ENCODE results near the gene NEBL. TPM values are rescaled to one million over a fixed set of nuclear protein-coding genes. Genes with fewer than 3 reads are reported as not detected.

NEBL gene
- total RNA-seq, 1 experiment from 2014 or later = 32.3 TPM

DNA sequence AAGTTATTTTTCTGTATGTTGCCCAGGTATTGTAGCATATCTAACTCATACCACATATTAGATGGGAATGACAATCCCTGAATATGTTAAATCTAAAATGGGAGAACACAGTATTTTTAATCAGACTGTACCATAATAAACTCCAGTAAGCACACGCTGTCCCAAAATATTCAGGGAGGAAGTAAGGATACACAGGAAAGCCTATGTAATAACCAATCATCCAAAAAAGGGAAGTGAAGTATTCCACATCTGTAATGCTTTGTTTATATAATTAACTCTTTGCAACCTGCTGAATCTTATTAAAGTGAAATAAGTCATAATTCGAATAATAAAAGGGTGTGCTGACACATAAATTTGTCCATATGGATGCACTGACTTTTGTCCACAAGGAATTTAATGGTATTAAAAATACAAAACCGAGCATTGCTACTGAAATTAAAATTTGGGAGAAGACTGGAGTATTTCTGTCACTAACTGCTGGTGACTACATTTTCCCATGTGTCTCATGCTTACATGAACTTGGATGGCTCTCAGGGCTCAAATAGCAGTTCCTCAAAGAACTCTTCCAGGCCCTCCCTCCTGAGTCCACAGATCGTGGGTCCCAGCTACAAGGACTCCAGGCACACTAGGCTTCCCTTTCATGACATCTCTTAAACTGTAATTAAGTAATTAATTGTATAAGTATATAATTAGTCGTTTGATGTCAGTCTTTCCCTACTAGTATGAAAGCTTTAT is 120.6 kb downstream of the NEBL start:
- intact Hi-C loops (cut with micrococcal nuclease; ENCODE audit: unreplicated experiment) = no loop called here
- Histone ChIP-seq H3K4me1 (ENCODE audit: control insufficient read depth, insufficient read depth, low read length) (no peaks in the 10 kb centered on the region), H3K4me3 (ENCODE audit: low read depth in 2 of 2, low read length in 2 of 2) (no peak overlapping the region), H3K9me3 (ENCODE audit: control insufficient read depth, insufficient read depth, low read depth, low read length) (no peaks in the 10 kb centered on the region), H3K36me3 (ENCODE audit: control insufficient read depth, insufficient read depth, low read length) (no peaks in the 10 kb centered on the region), H3K27me3 (ENCODE audit: control insufficient read depth, insufficient read depth, low read length) (peaks cover 2% of the 10 kb centered on the region; the same call in 1 of the 2 replicates), H3K27ac (ENCODE audit: low read length) (no peak overlapping the region)
- DNase-seq (ENCODE audit: low read depth, low spot score) (no peak), ATAC-seq (no peak)
- TF ChIP-seq SIN3A (IDR thresholded peaks at IDR 0.05; ENCODE audit: borderline replicate concordance, insufficient read depth, low read depth, low read length) = no peak
- TF ChIP-seq, protein P1, sequence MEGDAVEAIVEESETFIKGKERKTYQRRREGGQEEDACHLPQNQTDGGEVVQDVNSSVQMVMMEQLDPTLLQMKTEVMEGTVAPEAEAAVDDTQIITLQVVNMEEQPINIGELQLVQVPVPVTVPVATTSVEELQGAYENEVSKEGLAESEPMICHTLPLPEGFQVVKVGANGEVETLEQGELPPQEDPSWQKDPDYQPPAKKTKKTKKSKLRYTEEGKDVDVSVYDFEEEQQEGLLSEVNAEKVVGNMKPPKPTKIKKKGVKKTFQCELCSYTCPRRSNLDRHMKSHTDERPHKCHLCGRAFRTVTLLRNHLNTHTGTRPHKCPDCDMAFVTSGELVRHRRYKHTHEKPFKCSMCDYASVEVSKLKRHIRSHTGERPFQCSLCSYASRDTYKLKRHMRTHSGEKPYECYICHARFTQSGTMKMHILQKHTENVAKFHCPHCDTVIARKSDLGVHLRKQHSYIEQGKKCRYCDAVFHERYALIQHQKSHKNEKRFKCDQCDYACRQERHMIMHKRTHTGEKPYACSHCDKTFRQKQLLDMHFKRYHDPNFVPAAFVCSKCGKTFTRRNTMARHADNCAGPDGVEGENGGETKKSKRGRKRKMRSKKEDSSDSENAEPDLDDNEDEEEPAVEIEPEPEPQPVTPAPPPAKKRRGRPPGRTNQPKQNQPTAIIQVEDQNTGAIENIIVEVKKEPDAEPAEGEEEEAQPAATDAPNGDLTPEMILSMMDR (IDR thresholded peaks at IDR 0.05) = no peak
- TF ChIP-seq, protein P2, sequence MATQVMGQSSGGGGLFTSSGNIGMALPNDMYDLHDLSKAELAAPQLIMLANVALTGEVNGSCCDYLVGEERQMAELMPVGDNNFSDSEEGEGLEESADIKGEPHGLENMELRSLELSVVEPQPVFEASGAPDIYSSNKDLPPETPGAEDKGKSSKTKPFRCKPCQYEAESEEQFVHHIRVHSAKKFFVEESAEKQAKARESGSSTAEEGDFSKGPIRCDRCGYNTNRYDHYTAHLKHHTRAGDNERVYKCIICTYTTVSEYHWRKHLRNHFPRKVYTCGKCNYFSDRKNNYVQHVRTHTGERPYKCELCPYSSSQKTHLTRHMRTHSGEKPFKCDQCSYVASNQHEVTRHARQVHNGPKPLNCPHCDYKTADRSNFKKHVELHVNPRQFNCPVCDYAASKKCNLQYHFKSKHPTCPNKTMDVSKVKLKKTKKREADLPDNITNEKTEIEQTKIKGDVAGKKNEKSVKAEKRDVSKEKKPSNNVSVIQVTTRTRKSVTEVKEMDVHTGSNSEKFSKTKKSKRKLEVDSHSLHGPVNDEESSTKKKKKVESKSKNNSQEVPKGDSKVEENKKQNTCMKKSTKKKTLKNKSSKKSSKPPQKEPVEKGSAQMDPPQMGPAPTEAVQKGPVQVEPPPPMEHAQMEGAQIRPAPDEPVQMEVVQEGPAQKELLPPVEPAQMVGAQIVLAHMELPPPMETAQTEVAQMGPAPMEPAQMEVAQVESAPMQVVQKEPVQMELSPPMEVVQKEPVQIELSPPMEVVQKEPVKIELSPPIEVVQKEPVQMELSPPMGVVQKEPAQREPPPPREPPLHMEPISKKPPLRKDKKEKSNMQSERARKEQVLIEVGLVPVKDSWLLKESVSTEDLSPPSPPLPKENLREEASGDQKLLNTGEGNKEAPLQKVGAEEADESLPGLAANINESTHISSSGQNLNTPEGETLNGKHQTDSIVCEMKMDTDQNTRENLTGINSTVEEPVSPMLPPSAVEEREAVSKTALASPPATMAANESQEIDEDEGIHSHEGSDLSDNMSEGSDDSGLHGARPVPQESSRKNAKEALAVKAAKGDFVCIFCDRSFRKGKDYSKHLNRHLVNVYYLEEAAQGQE (IDR thresholded peaks at IDR 0.05; ENCODE audit: insufficient read depth in 1 of 2, low read depth in 2 of 2, low read length in 1 of 2) = no peak
- no peak for TF ChIP-seq TCF7L2 (IDR thresholded peaks at IDR 0.05; ENCODE audit: low read depth, low read length)
- TF ChIP-seq POLR2AphosphoS5 (IDR thresholded peaks at IDR 0.05; ENCODE audit: low read depth, low read length) = no peak
- ChIA-PET POLR2A (no interaction called here), CTCF (no interaction called here)
- BruUV-seq (replicated peaks) = no TSS peak
- in situ Hi-C loops (cut with HindIII; ENCODE audit: low pct_unique_long_range_greater_than_20kb, low sequenced_read_pairs) = no loop called here

DNA sequence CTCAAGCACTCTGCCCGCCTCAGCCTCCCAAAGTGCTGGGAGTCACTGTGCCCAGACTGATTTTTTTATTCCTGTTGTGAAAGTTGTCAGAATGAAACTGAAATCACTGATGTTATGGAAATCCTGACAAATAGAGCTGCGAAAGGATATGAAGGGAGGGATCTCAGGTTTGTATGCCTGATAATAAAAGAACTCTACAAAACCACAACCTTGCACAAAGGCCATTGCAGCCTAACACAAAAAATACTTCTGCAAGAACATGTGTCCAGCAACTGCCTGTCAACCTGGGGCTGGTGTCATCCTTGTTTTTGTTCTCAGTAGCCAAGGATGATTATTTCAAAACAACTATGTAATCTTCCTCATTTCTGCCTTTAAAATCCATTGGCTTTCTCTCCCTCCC is 126.1 kb downstream of the NEBL start:
- DNase-seq (ENCODE audit: low read depth, low spot score) (no peak), ATAC-seq (no peak)
- no peaks in the 10 kb centered on the region for H3K9me3 ChIP-seq (ENCODE audit: control insufficient read depth, insufficient read depth, low read depth, low read length)
- H3K4me3 ChIP-seq (ENCODE audit: low read depth in 2 of 2, low read length in 2 of 2) = no peak overlapping the region
- peaks cover 2% of the 10 kb centered on the region; the same call in 1 of the 2 replicates for H3K27me3 ChIP-seq (ENCODE audit: control insufficient read depth, insufficient read depth, low read length)
- TF ChIP-seq SIN3A (IDR thresholded peaks at IDR 0.05; ENCODE audit: borderline replicate concordance, insufficient read depth, low read depth, low read length) = no peak
- TF ChIP-seq POLR2AphosphoS5 (IDR thresholded peaks at IDR 0.05; ENCODE audit: low read depth, low read length) = no peak
- TF ChIP-seq, protein P2 (IDR thresholded peaks at IDR 0.05; ENCODE audit: insufficient read depth in 1 of 2, low read depth in 2 of 2, low read length in 1 of 2) = no peak
- TF ChIP-seq TCF7L2 (IDR thresholded peaks at IDR 0.05; ENCODE audit: low read depth, low read length) = no peak
- TF ChIP-seq, protein P1 (IDR thresholded peaks at IDR 0.05) = no peak
- intact Hi-C loops (cut with micrococcal nuclease; ENCODE audit: unreplicated experiment) (no loop called here), in situ Hi-C loops (cut with HindIII; ENCODE audit: low pct_unique_long_range_greater_than_20kb, low sequenced_read_pairs) (no loop called here)
- CTCF ChIA-PET = no interaction called here
- POLR2A ChIA-PET = no interaction called here
- no peak overlapping the region for H3K27ac ChIP-seq (ENCODE audit: low read length)
- no TSS peak for BruUV-seq (replicated peaks)
- no peaks in the 10 kb centered on the region for H3K4me1 ChIP-seq (ENCODE audit: control insufficient read depth, insufficient read depth, low read length)
- H3K36me3 ChIP-seq (ENCODE audit: control insufficient read depth, insufficient read depth, low read length) = no peaks in the 10 kb centered on the region

Measured in Panc1 (cell line).